ENCODE data around the gene JAKMIP2. TPM values are rescaled to one million over a fixed set of nuclear protein-coding genes. Genes with fewer than 3 reads are reported as not detected.

JAKMIP2 gene
- total and polyA plus RNA-seq, 12 donors: 0.06 to 0.71 (median 0.14) TPM; not detected in 3

DNA sequence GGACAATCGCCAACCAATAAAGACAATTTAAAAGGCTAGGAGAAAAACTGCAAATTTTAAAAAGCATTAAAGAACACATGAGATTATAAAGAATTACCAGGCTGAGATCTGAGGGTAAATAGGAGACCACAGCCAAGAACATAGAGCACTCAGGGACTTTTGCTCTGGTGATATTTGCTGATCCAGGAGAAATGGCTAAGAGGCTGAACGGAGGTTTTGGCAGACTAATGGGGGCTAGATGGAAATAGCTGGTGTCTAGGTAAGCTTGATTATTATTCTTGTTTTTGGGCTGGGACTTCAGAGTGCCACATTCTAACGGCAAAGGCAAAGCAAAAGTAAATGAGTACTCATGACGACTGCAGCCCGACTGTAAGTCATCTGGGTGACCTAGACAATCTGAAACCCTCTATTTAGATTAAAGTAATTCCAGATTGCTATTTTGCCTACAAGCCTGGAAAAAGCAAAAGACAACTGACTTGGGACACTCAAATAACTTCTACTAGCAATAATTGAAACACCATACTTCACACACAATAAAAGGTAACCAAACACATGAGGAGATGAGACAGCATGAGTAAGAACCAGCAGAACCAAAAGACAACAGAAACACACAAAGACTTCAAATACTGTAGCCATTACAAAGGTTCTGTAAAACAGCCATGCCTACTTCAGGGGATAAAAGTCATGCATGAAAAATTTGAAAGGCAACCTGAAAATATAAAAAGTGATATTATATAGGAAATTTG lies 68.8 kb downstream of the JAKMIP2 start:
- peaks cover 0 to 3% (median 0%) of the 10 kb centered on the region in 7 donors for H3K27me3 ChIP-seq
- DNase-seq: no peak
- H3K4me1 ChIP-seq: no peaks in the 10 kb centered on the region
- no peaks in the 10 kb centered on the region for H3K9me3 ChIP-seq
- ATAC-seq: no peak
- H3K36me3 ChIP-seq: no peaks in the 10 kb centered on the region
- TF ChIP-seq, protein P1, sequence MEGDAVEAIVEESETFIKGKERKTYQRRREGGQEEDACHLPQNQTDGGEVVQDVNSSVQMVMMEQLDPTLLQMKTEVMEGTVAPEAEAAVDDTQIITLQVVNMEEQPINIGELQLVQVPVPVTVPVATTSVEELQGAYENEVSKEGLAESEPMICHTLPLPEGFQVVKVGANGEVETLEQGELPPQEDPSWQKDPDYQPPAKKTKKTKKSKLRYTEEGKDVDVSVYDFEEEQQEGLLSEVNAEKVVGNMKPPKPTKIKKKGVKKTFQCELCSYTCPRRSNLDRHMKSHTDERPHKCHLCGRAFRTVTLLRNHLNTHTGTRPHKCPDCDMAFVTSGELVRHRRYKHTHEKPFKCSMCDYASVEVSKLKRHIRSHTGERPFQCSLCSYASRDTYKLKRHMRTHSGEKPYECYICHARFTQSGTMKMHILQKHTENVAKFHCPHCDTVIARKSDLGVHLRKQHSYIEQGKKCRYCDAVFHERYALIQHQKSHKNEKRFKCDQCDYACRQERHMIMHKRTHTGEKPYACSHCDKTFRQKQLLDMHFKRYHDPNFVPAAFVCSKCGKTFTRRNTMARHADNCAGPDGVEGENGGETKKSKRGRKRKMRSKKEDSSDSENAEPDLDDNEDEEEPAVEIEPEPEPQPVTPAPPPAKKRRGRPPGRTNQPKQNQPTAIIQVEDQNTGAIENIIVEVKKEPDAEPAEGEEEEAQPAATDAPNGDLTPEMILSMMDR (IDR thresholded peaks at IDR 0.05): no peak
- H3K27ac ChIP-seq: no peak overlapping the region
- 82% methylated on average over 5 of the region's 5 CpGs for WGBS, 2 donors
- H3K4me3 ChIP-seq: no peak overlapping the region
- intact Hi-C loops (cut with DNase I): no loop called here

DNA sequence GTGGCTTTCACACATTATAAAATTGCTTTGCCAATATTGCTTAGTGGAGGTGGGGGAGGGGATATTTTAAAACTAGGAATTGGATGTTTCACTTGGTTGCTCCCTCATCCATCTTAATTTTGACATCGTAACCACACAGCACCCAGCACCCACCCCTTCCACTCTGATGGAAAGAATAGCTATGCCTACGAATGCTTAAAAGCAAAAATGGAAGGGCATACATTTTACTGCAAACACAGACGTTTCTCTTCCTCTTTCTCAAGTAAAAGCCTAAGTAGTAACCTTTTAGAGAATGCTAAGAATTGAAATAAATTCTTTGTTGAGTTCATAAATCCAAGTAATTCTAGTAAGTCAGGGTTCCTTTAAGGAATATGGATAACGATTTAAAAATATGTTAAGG lies 69.9 kb downstream of the JAKMIP2 start:
- no peak for ATAC-seq
- WGBS, 2 donors: 65 to 78% methylated on average over 4 of the region's 4 CpGs
- H3K4me3 ChIP-seq: no peak overlapping the region
- H3K36me3 ChIP-seq: no peaks in the 10 kb centered on the region
- peaks cover 0 to 3% (median 0%) of the 10 kb centered on the region in 7 donors for H3K27me3 ChIP-seq
- H3K27ac ChIP-seq: no peak overlapping the region
- H3K4me1 ChIP-seq: no peaks in the 10 kb centered on the region
- no peaks in the 10 kb centered on the region for H3K9me3 ChIP-seq
- intact Hi-C loops (cut with DNase I): no loop called here
- TF ChIP-seq, protein P1 (IDR thresholded peaks at IDR 0.05): no peak
- no peak for DNase-seq

DNA sequence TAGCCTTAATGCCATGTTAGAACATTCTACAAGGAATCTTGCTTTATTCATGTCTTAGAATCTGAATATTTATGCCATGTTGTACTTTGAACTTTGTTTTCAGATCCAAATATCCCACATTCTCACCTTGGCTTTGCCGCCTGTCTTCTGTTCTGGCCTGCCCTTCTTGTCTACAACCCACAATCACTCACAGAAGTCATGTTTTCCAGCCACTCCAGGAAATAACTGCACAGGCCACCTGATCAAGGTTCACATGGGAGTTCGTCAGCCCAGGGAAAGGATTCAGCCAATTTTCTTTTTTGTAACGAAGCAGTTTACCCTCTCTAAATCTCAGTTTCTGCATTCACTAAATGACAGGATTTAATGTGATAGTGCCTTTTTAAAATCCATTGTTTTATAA lies 70.5 kb downstream of the JAKMIP2 start:
- Histone ChIP-seq H3K27ac (no peak overlapping the region), H3K27me3 (peaks cover 0 to 3% (median 0%) of the 10 kb centered on the region in 7 donors), H3K4me1 (no peaks in the 10 kb centered on the region), H3K36me3 (no peaks in the 10 kb centered on the region), H3K9me3 (no peaks in the 10 kb centered on the region), H3K4me3 (no peak overlapping the region)
- ATAC-seq (no peak), DNase-seq (no peak)
- intact Hi-C loops (cut with DNase I): no loop called here
- WGBS, 2 donors: 76 to 77% methylated on average over 3 of the region's 3 CpGs
- TF ChIP-seq, protein P1 (IDR thresholded peaks at IDR 0.05): no peak

DNA sequence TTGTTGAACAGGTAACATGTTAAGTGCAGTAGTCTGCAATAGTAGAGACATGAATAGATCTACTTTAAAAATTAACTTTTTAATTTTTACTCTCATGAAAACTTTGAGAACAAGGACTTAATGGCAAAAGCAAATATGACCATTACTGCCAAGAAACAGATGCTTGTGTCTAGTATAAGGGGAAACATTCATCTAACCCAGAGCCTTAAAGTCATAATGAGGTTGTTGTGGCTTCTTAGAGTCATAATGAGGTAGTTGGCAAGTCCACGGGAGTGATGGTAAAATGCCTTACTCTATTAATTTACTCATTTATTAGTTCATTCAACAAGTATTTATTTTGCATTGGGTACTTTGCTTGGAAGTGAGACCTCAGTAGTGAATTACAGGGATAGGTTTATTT lies 71.5 kb downstream of the JAKMIP2 start:
- Histone ChIP-seq H3K27ac (no peak overlapping the region), H3K27me3 (peaks cover 0 to 3% (median 0%) of the 10 kb centered on the region in 7 donors), H3K9me3 (no peaks in the 10 kb centered on the region), H3K4me3 (no peak overlapping the region), H3K4me1 (no peaks in the 10 kb centered on the region), H3K36me3 (no peaks in the 10 kb centered on the region)
- 83 to 88% methylated on average over 1 of the region's 1 CpG for WGBS, 2 donors
- DNase-seq: no peak
- TF ChIP-seq, protein P1 (IDR thresholded peaks at IDR 0.05): no peak
- ATAC-seq: no peak
- intact Hi-C loops (cut with DNase I): no loop called here
